ENCODE measurements around the gene CHMP4B.

CHMP4B gene

DNA sequence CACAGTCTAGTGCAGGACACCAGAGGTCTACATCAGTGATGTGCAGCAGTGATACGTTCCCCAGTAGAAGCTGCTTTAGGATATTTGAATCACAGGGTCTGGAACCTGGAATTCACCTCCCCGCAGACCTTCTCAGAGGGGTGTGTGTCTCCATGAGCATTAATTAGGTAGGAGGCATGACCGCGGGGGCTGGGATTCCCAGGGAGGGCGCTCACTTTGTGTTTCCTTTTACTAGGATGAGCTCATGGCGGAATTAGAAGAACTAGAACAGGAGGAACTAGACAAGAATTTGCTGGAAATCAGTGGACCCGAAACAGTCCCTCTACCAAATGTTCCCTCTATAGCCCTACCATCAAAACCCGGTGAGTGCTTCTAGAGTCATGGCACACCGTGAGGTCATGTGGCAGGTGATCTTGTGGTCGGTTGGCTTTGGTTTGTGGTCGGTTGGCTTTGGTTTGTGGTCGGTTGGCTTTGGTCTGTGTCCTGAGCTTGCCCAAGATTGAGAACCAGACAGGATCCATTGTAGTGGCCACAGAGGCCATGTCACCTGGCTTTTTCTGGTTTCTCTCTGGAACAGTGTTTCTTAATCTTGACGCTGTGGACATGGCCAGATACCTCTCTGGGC is 40.8 kb downstream of the CHMP4B start:
- Histone ChIP-seq H2AFZ (ENCODE audit: low read length, unreplicated experiment) (no peak overlapping the region), H3K4me1 (ENCODE audit: control insufficient read depth, insufficient read depth, low read length, unreplicated experiment) (no peaks in the 10 kb centered on the region), H3K79me2 (ENCODE audit: control insufficient read depth, insufficient read depth, low read length, unreplicated experiment) (peaks cover 17% of the 10 kb centered on the region), H3K27me3 (ENCODE audit: insufficient read depth, low read length) (no peaks in the 10 kb centered on the region), H3K27ac (ENCODE audit: low read depth, low read length) (no peak overlapping the region), H3K36me3 (ENCODE audit: insufficient read depth, low read length) (peaks cover 4% of the 10 kb centered on the region), H3K4me3 (ENCODE audit: low read depth, low read length) (no peak overlapping the region)

GRCh38 chr20:33852626-33853506 is 41.7 kb downstream of the CHMP4B start:
- H3K27me3 ChIP-seq (ENCODE audit: insufficient read depth, low read length), result no peaks in the 10 kb centered on the region
- peaks cover 10% of the 10 kb centered on the region for H3K79me2 ChIP-seq (ENCODE audit: control insufficient read depth, insufficient read depth, low read length, unreplicated experiment)
- no peak overlapping the region for H2AFZ ChIP-seq (ENCODE audit: low read length, unreplicated experiment)
- H3K4me1 ChIP-seq (ENCODE audit: control insufficient read depth, insufficient read depth, low read length, unreplicated experiment), result no peaks in the 10 kb centered on the region
- H3K27ac ChIP-seq (ENCODE audit: low read depth, low read length), result no peak overlapping the region
- no peak overlapping the region for H3K4me3 ChIP-seq (ENCODE audit: low read depth, low read length)
- peaks cover 4% of the 10 kb centered on the region for H3K36me3 ChIP-seq (ENCODE audit: insufficient read depth, low read length)

GRCh38 chr20:33853507-33853813 is 42.3 kb downstream of the CHMP4B start:
- Histone ChIP-seq H3K4me3 (ENCODE audit: low read depth, low read length) (no peak overlapping the region), H3K27ac (ENCODE audit: low read depth, low read length) (no peak overlapping the region), H3K36me3 (ENCODE audit: insufficient read depth, low read length) (peaks cover 4% of the 10 kb centered on the region), H2AFZ (ENCODE audit: low read length, unreplicated experiment) (no peak overlapping the region), H3K27me3 (ENCODE audit: insufficient read depth, low read length) (no peaks in the 10 kb centered on the region), H3K79me2 (ENCODE audit: control insufficient read depth, insufficient read depth, low read length, unreplicated experiment) (peaks cover 10% of the 10 kb centered on the region), H3K4me1 (ENCODE audit: control insufficient read depth, insufficient read depth, low read length, unreplicated experiment) (no peaks in the 10 kb centered on the region)

GRCh38 chr20:33857722-33858563 is 46.8 kb downstream of the CHMP4B start:
- H3K36me3 ChIP-seq (ENCODE audit: insufficient read depth, low read length), result peaks cover 4% of the 10 kb centered on the region; the same call in 1 of the 2 replicates
- no peak overlapping the region for H3K4me3 ChIP-seq (ENCODE audit: low read depth, low read length)
- H3K27me3 ChIP-seq (ENCODE audit: insufficient read depth, low read length), result no peaks in the 10 kb centered on the region
- no peak overlapping the region for H2AFZ ChIP-seq (ENCODE audit: low read length, unreplicated experiment)
- H3K4me1 ChIP-seq (ENCODE audit: control insufficient read depth, insufficient read depth, low read length, unreplicated experiment), result no peaks in the 10 kb centered on the region
- no peaks in the 10 kb centered on the region for H3K79me2 ChIP-seq (ENCODE audit: control insufficient read depth, insufficient read depth, low read length, unreplicated experiment)
- no peak overlapping the region for H3K27ac ChIP-seq (ENCODE audit: low read depth, low read length)

GRCh38 chr20:33858666-33859065 is 47.5 kb downstream of the CHMP4B start:
- peaks cover 4% of the 10 kb centered on the region; the same call in 1 of the 2 replicates for H3K36me3 ChIP-seq (ENCODE audit: insufficient read depth, low read length)
- H3K27ac ChIP-seq (ENCODE audit: low read depth, low read length), result no peak overlapping the region
- no peaks in the 10 kb centered on the region for H3K79me2 ChIP-seq (ENCODE audit: control insufficient read depth, insufficient read depth, low read length, unreplicated experiment)
- H3K4me3 ChIP-seq (ENCODE audit: low read depth, low read length), result no peak overlapping the region
- no peaks in the 10 kb centered on the region for H3K27me3 ChIP-seq (ENCODE audit: insufficient read depth, low read length)
- H2AFZ ChIP-seq (ENCODE audit: low read length, unreplicated experiment), result no peak overlapping the region
- H3K4me1 ChIP-seq (ENCODE audit: control insufficient read depth, insufficient read depth, low read length, unreplicated experiment), result no peaks in the 10 kb centered on the region

- H3K27ac ChIP-seq (ENCODE audit: low read depth, low read length), result no peak overlapping the region
- no peaks in the 10 kb centered on the region for H3K36me3 ChIP-seq (ENCODE audit: insufficient read depth, low read length)
- H3K79me2 ChIP-seq (ENCODE audit: control insufficient read depth, insufficient read depth, low read length, unreplicated experiment), result no peaks in the 10 kb centered on the region
- no peaks in the 10 kb centered on the region for H3K4me1 ChIP-seq (ENCODE audit: control insufficient read depth, insufficient read depth, low read length, unreplicated experiment)
- H3K4me3 ChIP-seq (ENCODE audit: low read depth, low read length), result no peak overlapping the region
- no peak overlapping the region for H2AFZ ChIP-seq (ENCODE audit: low read length, unreplicated experiment)
- no peaks in the 10 kb centered on the region for H3K27me3 ChIP-seq (ENCODE audit: insufficient read depth, low read length)
These were observed 48.1 kb downstream of the CHMP4B start for GRCh38 chr20:33859157-33859695.

DNA sequence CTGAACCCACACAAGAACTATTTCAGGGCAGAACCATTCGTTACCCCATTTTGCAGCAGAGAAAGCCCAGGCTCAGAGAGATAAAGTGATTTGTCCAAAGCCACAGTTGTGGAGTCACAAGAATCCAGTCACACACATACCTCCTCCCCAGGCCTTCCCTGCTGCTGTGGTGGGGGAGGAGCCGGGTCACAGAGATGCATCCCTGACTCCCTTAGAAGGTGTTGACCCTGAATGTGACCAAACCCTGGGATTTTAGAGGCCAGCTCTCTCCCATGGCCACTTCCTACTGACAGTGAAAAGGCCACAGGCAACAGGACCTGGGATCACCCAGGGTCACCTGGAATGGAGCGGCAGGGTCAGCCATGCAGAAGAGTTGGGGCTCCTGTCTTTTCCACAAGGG is 48.6 kb downstream of the CHMP4B start:
- no peak overlapping the region for H3K4me3 ChIP-seq (ENCODE audit: low read depth, low read length)
- no peaks in the 10 kb centered on the region for H3K79me2 ChIP-seq (ENCODE audit: control insufficient read depth, insufficient read depth, low read length, unreplicated experiment)
- no peaks in the 10 kb centered on the region for H3K27me3 ChIP-seq (ENCODE audit: insufficient read depth, low read length)
- H3K27ac ChIP-seq (ENCODE audit: low read depth, low read length), result no peak overlapping the region
- H3K4me1 ChIP-seq (ENCODE audit: control insufficient read depth, insufficient read depth, low read length, unreplicated experiment), result no peaks in the 10 kb centered on the region
- no peak overlapping the region for H2AFZ ChIP-seq (ENCODE audit: low read length, unreplicated experiment)
- H3K36me3 ChIP-seq (ENCODE audit: insufficient read depth, low read length), result no peaks in the 10 kb centered on the region

- no peaks in the 10 kb centered on the region for H3K4me1 ChIP-seq (ENCODE audit: control insufficient read depth, insufficient read depth, low read length, unreplicated experiment)
- no peak overlapping the region for H3K27ac ChIP-seq (ENCODE audit: low read depth, low read length)
- H3K36me3 ChIP-seq (ENCODE audit: insufficient read depth, low read length), result no peaks in the 10 kb centered on the region
- H3K4me3 ChIP-seq (ENCODE audit: low read depth, low read length), result no peak overlapping the region
- H2AFZ ChIP-seq (ENCODE audit: low read length, unreplicated experiment), result no peak overlapping the region
- no peaks in the 10 kb centered on the region for H3K79me2 ChIP-seq (ENCODE audit: control insufficient read depth, insufficient read depth, low read length, unreplicated experiment)
- no peaks in the 10 kb centered on the region for H3K27me3 ChIP-seq (ENCODE audit: insufficient read depth, low read length)
These were observed 50.3 kb downstream of the CHMP4B start for GRCh38 chr20:33861458-33861857.

GRCh38 chr20:33862709-33863403 is 51.7 kb downstream of the CHMP4B start:
- H3K27me3 ChIP-seq (ENCODE audit: insufficient read depth, low read length), result no peaks in the 10 kb centered on the region
- H3K36me3 ChIP-seq (ENCODE audit: insufficient read depth, low read length), result no peaks in the 10 kb centered on the region
- no peak overlapping the region for H3K27ac ChIP-seq (ENCODE audit: low read depth, low read length)
- no peaks in the 10 kb centered on the region for H3K4me1 ChIP-seq (ENCODE audit: control insufficient read depth, insufficient read depth, low read length, unreplicated experiment)
- peak overlapping the region; percentile 44 for H3K4me3 ChIP-seq (ENCODE audit: low read depth, low read length)
- H2AFZ ChIP-seq (ENCODE audit: low read length, unreplicated experiment), result no peak overlapping the region
- no peaks in the 10 kb centered on the region for H3K79me2 ChIP-seq (ENCODE audit: control insufficient read depth, insufficient read depth, low read length, unreplicated experiment)

All from ACC112 (cell line).